ENCODE results near the gene VWA2.

- TF ChIP-seq, protein P1, sequence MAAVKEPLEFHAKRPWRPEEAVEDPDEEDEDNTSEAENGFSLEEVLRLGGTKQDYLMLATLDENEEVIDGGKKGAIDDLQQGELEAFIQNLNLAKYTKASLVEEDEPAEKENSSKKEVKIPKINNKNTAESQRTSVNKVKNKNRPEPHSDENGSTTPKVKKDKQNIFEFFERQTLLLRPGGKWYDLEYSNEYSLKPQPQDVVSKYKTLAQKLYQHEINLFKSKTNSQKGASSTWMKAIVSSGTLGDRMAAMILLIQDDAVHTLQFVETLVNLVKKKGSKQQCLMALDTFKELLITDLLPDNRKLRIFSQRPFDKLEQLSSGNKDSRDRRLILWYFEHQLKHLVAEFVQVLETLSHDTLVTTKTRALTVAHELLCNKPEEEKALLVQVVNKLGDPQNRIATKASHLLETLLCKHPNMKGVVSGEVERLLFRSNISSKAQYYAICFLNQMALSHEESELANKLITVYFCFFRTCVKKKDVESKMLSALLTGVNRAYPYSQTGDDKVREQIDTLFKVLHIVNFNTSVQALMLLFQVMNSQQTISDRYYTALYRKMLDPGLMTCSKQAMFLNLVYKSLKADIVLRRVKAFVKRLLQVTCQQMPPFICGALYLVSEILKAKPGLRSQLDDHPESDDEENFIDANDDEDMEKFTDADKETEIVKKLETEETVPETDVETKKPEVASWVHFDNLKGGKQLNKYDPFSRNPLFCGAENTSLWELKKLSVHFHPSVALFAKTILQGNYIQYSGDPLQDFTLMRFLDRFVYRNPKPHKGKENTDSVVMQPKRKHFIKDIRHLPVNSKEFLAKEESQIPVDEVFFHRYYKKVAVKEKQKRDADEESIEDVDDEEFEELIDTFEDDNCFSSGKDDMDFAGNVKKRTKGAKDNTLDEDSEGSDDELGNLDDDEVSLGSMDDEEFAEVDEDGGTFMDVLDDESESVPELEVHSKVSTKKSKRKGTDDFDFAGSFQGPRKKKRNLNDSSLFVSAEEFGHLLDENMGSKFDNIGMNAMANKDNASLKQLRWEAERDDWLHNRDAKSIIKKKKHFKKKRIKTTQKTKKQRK (IDR thresholded peaks at IDR 0.05; ENCODE audit: low read depth, low read length), result no peak
- TF ChIP-seq NR2C1 (IDR thresholded peaks at IDR 0.05), result no peak
- TF ChIP-seq, protein P2, sequence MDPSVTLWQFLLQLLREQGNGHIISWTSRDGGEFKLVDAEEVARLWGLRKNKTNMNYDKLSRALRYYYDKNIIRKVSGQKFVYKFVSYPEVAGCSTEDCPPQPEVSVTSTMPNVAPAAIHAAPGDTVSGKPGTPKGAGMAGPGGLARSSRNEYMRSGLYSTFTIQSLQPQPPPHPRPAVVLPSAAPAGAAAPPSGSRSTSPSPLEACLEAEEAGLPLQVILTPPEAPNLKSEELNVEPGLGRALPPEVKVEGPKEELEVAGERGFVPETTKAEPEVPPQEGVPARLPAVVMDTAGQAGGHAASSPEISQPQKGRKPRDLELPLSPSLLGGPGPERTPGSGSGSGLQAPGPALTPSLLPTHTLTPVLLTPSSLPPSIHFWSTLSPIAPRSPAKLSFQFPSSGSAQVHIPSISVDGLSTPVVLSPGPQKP (IDR thresholded peaks at IDR 0.05; ENCODE audit: low read depth, low read length), result no peak
- no peak for TF ChIP-seq POU2F2 (IDR thresholded peaks at IDR 0.05; ENCODE audit: borderline replicate concordance, low read depth, low read length)
- TF ChIP-seq, protein P3, sequence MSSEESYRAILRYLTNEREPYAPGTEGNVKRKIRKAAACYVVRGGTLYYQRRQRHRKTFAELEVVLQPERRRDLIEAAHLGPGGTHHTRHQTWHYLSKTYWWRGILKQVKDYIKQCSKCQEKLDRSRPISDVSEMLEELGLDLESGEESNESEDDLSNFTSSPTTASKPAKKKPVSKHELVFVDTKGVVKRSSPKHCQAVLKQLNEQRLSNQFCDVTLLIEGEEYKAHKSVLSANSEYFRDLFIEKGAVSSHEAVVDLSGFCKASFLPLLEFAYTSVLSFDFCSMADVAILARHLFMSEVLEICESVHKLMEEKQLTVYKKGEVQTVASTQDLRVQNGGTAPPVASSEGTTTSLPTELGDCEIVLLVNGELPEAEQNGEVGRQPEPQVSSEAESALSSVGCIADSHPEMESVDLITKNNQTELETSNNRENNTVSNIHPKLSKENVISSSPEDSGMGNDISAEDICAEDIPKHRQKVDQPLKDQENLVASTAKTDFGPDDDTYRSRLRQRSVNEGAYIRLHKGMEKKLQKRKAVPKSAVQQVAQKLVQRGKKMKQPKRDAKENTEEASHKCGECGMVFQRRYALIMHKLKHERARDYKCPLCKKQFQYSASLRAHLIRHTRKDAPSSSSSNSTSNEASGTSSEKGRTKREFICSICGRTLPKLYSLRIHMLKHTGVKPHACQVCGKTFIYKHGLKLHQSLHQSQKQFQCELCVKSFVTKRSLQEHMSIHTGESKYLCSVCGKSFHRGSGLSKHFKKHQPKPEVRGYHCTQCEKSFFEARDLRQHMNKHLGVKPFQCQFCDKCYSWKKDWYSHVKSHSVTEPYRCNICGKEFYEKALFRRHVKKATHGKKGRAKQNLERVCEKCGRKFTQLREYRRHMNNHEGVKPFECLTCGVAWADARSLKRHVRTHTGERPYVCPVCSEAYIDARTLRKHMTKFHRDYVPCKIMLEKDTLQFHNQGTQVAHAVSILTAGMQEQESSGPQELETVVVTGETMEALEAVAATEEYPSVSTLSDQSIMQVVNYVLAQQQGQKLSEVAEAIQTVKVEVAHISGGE (CRISPR knock-in tag; IDR thresholded peaks at IDR 0.05), result no peak
- no peak for TF ChIP-seq CTCF (IDR thresholded peaks at IDR 0.05 in 2 of 3, conservative IDR thresholded peaks at IDR 0.05 in 1 of 3; ENCODE audit: control insufficient read depth in 2 of 3, extremely low read depth in 1 of 3, insufficient read depth in 1 of 3, low read depth in 3 of 3, low read length in 3 of 3)
- no peak for TF ChIP-seq EZH2 (IDR thresholded peaks at IDR 0.05; ENCODE audit: borderline replicate concordance, control insufficient read depth, low read depth, low read length)
- TF ChIP-seq KDM1A (IDR thresholded peaks at IDR 0.05; ENCODE audit: borderline replicate concordance), result no peak
- TF ChIP-seq POLR2AphosphoS5 (IDR thresholded peaks at IDR 0.05; ENCODE audit: low read length), result no peak
- TF ChIP-seq CHD1 (IDR thresholded peaks at IDR 0.05; ENCODE audit: low read depth, low read length), result no peak
- TF ChIP-seq ZBTB33 (IDR thresholded peaks at IDR 0.05), result no peak
- TF ChIP-seq JUND (IDR thresholded peaks at IDR 0.05; ENCODE audit: low read depth, low read length), result no peak
- no peak for TF ChIP-seq ATF2 (IDR thresholded peaks at IDR 0.05; ENCODE audit: low read length)
Measured at GRCh38 chr10:114336823-114337509, 97.9 kb downstream of the VWA2 start.
